Tibial nerve (tissue), 3 donors: ENCODE results near the gene TAS2R31.

Experiments
- POLR2A ChIP-seq, 2 donors: fragments of 450-650 bp; IDR thresholded peaks; one replicate each; pipeline ENCODE4 v1.6.1; 2017; ENCODE audit warnings: antibody characterized with exemption in 2 of 2, mild to moderate bottlenecking in 2 of 2, moderate library complexity in 2 of 2
- TF ChIP-seq, protein P1 (sequence below), 5 experiments: fragments of 200-600 bp in 3 of 5; fragments of 450-650 bp in 2 of 5; sonication (generic) in 3 of 5; IDR thresholded peaks; one replicate each; pipeline ENCODE4 v1.5.1; 2016 to 2019; ENCODE audit warnings: antibody characterized with exemption in 5 of 5, mild to moderate bottlenecking in 3 of 5, moderate library complexity in 2 of 5

DNA sequence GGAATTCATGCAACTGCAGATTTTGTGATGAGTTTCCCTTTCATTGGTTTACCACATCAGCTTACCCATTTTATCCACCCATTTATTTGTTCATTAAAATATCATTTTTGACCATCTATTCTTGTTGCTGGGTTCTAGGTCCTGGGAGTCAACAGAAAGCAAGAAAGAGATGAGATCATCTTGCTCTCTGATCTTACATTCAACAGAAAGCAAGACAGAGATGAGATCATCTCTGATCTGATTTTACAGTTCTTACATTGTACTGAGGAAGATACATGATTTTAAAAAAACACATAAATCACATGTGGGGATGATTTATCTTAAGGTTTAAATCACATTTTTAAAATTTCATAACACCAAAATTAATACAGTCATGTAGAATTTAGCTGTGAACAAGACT is 28.6 kb upstream of the TAS2R31 start:
- TF ChIP-seq, protein P1, sequence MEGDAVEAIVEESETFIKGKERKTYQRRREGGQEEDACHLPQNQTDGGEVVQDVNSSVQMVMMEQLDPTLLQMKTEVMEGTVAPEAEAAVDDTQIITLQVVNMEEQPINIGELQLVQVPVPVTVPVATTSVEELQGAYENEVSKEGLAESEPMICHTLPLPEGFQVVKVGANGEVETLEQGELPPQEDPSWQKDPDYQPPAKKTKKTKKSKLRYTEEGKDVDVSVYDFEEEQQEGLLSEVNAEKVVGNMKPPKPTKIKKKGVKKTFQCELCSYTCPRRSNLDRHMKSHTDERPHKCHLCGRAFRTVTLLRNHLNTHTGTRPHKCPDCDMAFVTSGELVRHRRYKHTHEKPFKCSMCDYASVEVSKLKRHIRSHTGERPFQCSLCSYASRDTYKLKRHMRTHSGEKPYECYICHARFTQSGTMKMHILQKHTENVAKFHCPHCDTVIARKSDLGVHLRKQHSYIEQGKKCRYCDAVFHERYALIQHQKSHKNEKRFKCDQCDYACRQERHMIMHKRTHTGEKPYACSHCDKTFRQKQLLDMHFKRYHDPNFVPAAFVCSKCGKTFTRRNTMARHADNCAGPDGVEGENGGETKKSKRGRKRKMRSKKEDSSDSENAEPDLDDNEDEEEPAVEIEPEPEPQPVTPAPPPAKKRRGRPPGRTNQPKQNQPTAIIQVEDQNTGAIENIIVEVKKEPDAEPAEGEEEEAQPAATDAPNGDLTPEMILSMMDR (IDR thresholded peaks at IDR 0.05) = no peak
- TF ChIP-seq POLR2A (IDR thresholded peaks at IDR 0.05) = no peak
